ENCODE data around the gene TTC23L. TPM values are rescaled to one million over a fixed set of nuclear protein-coding genes. Genes with fewer than 3 reads are reported as not detected.

Gene TTC23L
- total and polyA plus RNA-seq, 2 experiments from 2014 or later, result 2.2 to 2.3 TPM

DNA sequence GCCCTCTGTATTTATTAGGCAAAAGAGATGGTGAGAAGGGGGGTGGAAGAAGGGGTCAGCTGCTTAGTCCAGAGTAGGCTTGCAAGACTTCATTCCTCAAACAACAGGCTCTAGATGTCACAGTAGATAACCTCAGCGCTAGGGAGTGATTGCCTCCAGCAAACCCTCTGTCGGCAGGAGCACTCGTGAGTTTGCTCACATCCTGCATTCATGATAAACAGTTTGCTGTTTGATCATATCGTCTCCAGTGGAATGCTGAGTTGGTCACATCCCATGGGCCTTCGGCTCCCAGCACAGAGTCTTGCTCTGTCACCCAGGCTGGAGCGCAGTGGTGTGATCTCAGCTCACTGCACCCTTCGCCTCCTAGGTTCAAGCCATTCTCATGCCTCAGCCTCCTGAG, 3.6 kb downstream of the TTC23L start (continued):
- TF ChIP-seq CTCF (conservative IDR thresholded peaks at IDR 0.05; ENCODE audit: low read depth in 2 of 2) (no peak), JUNB (IDR thresholded peaks at IDR 0.05; ENCODE audit: unreplicated experiment) (no peak), ZNF331 (CRISPR knock-in tag; IDR thresholded peaks at IDR 0.05; ENCODE audit: low read depth) (no peak)

DNA sequence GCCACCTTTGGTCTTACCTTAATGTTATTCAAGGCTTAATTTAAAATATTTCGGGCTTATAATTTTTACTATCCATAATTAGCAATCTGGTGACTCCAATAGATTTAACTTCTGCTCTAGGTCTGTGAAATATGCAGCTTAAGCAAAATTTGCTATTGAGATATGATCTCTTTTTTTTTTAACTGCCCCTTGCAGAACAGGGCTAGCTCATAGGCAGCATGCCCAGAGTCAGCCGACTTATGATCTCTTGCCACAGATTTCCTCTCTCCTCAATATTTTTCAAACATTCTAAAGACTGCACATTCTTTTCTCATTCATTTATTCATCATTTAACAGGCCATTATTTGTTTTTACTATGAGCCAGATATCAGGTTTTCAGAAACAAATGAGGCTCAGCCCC, 4.5 kb downstream of the TTC23L start:
- Mint-ChIP-seq H3K36me3 (ENCODE audit: low read depth) (peaks cover 27% of the 10 kb centered on the region; the same call in 2 of the 3 replicates), H3K27ac (no peak overlapping the region), H3K4me1 (peaks cover 19% of the 10 kb centered on the region), H3K4me3 (no peak overlapping the region), H3K27me3 (ENCODE audit: insufficient read depth, low read depth, poor library complexity) (peaks cover 5% of the 10 kb centered on the region), H3K9me3 (peaks cover 4% of the 10 kb centered on the region)
- no peak overlapping the region for H3K4me3 ChIP-seq
- H3K79me2 ChIP-seq (replicated peaks; ENCODE audit: insufficient read depth), result no peaks in the 10 kb centered on the region
- ATAC-seq, result no peak
- TF ChIP-seq STAT1 (IDR thresholded peaks at IDR 0.05; ENCODE audit: unreplicated experiment), result no peak
- TF ChIP-seq EZH2 (IDR thresholded peaks at IDR 0.05; ENCODE audit: low read depth, unreplicated experiment), result no peak
- TF ChIP-seq POLR2AphosphoS5 (IDR thresholded peaks at IDR 0.05; ENCODE audit: low read depth), result no peak
- TF ChIP-seq, protein P1, sequence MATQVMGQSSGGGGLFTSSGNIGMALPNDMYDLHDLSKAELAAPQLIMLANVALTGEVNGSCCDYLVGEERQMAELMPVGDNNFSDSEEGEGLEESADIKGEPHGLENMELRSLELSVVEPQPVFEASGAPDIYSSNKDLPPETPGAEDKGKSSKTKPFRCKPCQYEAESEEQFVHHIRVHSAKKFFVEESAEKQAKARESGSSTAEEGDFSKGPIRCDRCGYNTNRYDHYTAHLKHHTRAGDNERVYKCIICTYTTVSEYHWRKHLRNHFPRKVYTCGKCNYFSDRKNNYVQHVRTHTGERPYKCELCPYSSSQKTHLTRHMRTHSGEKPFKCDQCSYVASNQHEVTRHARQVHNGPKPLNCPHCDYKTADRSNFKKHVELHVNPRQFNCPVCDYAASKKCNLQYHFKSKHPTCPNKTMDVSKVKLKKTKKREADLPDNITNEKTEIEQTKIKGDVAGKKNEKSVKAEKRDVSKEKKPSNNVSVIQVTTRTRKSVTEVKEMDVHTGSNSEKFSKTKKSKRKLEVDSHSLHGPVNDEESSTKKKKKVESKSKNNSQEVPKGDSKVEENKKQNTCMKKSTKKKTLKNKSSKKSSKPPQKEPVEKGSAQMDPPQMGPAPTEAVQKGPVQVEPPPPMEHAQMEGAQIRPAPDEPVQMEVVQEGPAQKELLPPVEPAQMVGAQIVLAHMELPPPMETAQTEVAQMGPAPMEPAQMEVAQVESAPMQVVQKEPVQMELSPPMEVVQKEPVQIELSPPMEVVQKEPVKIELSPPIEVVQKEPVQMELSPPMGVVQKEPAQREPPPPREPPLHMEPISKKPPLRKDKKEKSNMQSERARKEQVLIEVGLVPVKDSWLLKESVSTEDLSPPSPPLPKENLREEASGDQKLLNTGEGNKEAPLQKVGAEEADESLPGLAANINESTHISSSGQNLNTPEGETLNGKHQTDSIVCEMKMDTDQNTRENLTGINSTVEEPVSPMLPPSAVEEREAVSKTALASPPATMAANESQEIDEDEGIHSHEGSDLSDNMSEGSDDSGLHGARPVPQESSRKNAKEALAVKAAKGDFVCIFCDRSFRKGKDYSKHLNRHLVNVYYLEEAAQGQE (IDR thresholded peaks at IDR 0.05; ENCODE audit: unreplicated experiment), result no peak
- no peak overlapping the region for H3K4me2 ChIP-seq
- no peak overlapping the region for H2AFZ ChIP-seq
- no peaks in the 10 kb centered on the region for H3K27me3 ChIP-seq (ENCODE audit: insufficient read depth)
- H4K20me1 ChIP-seq (replicated peaks; ENCODE audit: insufficient read depth), result no peaks in the 10 kb centered on the region
- H3F3A ChIP-seq (replicated peaks; ENCODE audit: low read depth), result peaks cover 3% of the 10 kb centered on the region; the same call in 1 of the 2 replicates
- H3K27ac ChIP-seq (ENCODE audit: low read depth), result no peak overlapping the region
- no peak for DNase-seq (ENCODE audit: low spot score)
- H3K36me3 ChIP-seq (ENCODE audit: insufficient read depth), result no peaks in the 10 kb centered on the region
- H3K9me2 ChIP-seq (ENCODE audit: insufficient read depth), result no peaks in the 10 kb centered on the region
- H3K4me1 ChIP-seq (ENCODE audit: insufficient read depth), result peaks cover 9% of the 10 kb centered on the region; the same call in 1 of the 2 replicates

- ATAC-seq, result no peak
- peaks cover 27% of the 10 kb centered on the region; the same call in 2 of the 3 replicates for H3K36me3 Mint-ChIP-seq (ENCODE audit: low read depth)
- TF ChIP-seq, protein P2, sequence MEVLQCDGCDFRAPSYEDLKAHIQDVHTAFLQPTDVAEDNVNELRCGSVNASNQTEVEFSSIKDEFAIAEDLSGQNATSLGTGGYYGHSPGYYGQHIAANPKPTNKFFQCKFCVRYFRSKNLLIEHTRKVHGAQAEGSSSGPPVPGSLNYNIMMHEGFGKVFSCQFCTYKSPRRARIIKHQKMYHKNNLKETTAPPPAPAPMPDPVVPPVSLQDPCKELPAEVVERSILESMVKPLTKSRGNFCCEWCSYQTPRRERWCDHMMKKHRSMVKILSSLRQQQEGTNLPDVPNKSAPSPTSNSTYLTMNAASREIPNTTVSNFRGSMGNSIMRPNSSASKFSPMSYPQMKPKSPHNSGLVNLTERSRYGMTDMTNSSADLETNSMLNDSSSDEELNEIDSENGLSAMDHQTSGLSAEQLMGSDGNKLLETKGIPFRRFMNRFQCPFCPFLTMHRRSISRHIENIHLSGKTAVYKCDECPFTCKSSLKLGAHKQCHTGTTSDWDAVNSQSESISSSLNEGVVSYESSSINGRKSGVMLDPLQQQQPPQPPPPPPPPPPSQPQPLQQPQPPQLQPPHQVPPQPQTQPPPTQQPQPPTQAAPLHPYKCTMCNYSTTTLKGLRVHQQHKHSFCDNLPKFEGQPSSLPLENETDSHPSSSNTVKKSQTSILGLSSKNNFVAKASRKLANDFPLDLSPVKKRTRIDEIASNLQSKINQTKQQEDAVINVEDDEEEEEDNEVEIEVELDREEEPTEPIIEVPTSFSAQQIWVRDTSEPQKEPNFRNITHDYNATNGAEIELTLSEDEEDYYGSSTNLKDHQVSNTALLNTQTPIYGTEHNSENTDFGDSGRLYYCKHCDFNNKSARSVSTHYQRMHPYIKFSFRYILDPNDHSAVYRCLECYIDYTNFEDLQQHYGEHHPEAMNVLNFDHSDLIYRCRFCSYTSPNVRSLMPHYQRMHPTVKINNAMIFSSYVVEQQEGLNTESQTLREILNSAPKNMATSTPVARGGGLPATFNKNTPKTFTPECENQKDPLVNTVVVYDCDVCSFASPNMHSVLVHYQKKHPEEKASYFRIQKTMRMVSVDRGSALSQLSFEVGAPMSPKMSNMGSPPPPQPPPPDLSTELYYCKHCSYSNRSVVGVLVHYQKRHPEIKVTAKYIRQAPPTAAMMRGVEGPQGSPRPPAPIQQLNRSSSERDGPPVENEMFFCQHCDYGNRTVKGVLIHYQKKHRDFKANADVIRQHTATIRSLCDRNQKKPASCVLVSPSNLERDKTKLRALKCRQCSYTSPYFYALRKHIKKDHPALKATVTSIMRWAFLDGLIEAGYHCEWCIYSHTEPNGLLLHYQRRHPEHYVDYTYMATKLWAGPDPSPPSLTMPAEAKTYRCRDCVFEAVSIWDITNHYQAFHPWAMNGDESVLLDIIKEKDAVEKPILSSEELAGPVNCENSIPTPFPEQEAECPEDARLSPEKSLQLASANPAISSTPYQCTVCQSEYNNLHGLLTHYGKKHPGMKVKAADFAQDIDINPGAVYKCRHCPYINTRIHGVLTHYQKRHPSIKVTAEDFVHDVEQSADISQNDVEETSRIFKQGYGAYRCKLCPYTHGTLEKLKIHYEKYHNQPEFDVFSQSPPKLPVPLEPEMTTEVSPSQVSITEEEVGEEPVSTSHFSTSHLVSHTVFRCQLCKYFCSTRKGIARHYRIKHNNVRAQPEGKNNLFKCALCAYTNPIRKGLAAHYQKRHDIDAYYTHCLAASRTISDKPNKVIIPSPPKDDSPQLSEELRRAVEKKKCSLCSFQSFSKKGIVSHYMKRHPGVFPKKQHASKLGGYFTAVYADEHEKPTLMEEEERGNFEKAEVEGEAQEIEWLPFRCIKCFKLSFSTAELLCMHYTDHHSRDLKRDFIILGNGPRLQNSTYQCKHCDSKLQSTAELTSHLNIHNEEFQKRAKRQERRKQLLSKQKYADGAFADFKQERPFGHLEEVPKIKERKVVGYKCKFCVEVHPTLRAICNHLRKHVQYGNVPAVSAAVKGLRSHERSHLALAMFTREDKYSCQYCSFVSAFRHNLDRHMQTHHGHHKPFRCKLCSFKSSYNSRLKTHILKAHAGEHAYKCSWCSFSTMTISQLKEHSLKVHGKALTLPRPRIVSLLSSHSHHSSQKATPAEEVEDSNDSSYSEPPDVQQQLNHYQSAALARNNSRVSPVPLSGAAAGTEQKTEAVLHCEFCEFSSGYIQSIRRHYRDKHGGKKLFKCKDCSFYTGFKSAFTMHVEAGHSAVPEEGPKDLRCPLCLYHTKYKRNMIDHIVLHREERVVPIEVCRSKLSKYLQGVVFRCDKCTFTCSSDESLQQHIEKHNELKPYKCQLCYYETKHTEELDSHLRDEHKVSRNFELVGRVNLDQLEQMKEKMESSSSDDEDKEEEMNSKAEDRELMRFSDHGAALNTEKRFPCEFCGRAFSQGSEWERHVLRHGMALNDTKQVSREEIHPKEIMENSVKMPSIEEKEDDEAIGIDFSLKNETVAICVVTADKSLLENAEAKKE (CRISPR knock-in tag; IDR thresholded peaks at IDR 0.05), result no peak
- no peak for TF ChIP-seq CREB1 (CRISPR knock-in tag; IDR thresholded peaks at IDR 0.05; ENCODE audit: low read depth)
These were observed 5.1 kb downstream of the TTC23L start for GRCh38 chr5:34844106-34844505.

More at GRCh38 chr5:34844106-34844505, 5.1 kb downstream of the TTC23L start:
- H3K4me1 Mint-ChIP-seq, result peaks cover 19% of the 10 kb centered on the region
- Histone ChIP-seq H3K4me3 (no peak overlapping the region), H4K20me1 (replicated peaks; ENCODE audit: insufficient read depth) (no peaks in the 10 kb centered on the region), H3K4me1 (ENCODE audit: insufficient read depth) (peaks cover 9% of the 10 kb centered on the region; the same call in 1 of the 2 replicates), H3K4me2 (no peak overlapping the region), H3F3A (replicated peaks; ENCODE audit: low read depth) (peaks cover 3% of the 10 kb centered on the region; the same call in 1 of the 2 replicates), H3K79me2 (replicated peaks; ENCODE audit: insufficient read depth) (no peaks in the 10 kb centered on the region), H3K27ac (ENCODE audit: low read depth) (no peak overlapping the region), H3K9me2 (ENCODE audit: insufficient read depth) (no peaks in the 10 kb centered on the region), H3K27me3 (ENCODE audit: insufficient read depth) (no peaks in the 10 kb centered on the region), H3K36me3 (ENCODE audit: insufficient read depth) (no peaks in the 10 kb centered on the region), H2AFZ (no peak overlapping the region)
- H3K27ac Mint-ChIP-seq, result no peak overlapping the region
- DNase-seq (ENCODE audit: low spot score), result no peak
- H3K27me3 Mint-ChIP-seq (ENCODE audit: insufficient read depth, low read depth, poor library complexity), result peaks cover 5% of the 10 kb centered on the region
- H3K9me3 Mint-ChIP-seq, result peaks cover 4% of the 10 kb centered on the region
- no peak overlapping the region for H3K4me3 Mint-ChIP-seq
